HepG2 (cell line): Measurements from ENCODE around the gene MTNR1A. TPM values are rescaled to one million over a fixed set of nuclear protein-coding genes. Genes with fewer than 3 reads are reported as not detected.

Source experiments
- ATAC-seq: fragments of 200-7000 bp; cut with Tn5 transposase; 3 replicates; pipeline ENCODE4 v1.9.1; 2020; ENCODE audit warnings: mild to moderate bottlenecking, moderate library complexity
- BruUV-seq: library from RNA; stranded (reverse); fragments of 400-500 nt; replicated peaks from 2 replicates; lab custom pipeline; 2021; lab: Mats Ljungman, UMichigan
- CTCF ChIA-PET: fragments of 300-600 bp; formaldehyde crosslinking; extraction: SDS; loops from one replicate; lab custom pipeline; 2021; ENCODE audit warnings: low total read pairs, inconsistent platforms, low intra/inter-chr PET ratio; lab: Yijun Ruan, JAX
- POLR2A ChIA-PET: fragments of 350-600 bp; sonication (Branson Sonifier 250); formaldehyde crosslinking; loops from one replicate; lab custom pipeline; 2020; ENCODE audit warnings: antibody characterized with exemption, inconsistent platforms; lab: Yijun Ruan, JAX
- DNase-seq: peaks from one replicate; pipeline ENCODE4 v3.0.0-alpha.2; 2015; ENCODE audit warnings: low spot score
- FAIRE-seq: peaks from 3 replicates; lab custom pipeline; 2011; peaks lifted over from hg19 to GRCh38; lab: Jason Lieb, UNC
- H2AFZ ChIP-seq: one replicate; pipeline ENCODE4 v1.6.1; 2011; ENCODE audit warnings: low read length, inconsistent platforms
- H3K27ac ChIP-seq: fragments of 300-600 bp; 3 replicates; pipeline ENCODE4 v1.8.0; 2011; ENCODE audit warnings: mixed run types, mild to moderate bottlenecking, mixed read lengths, low read length, inconsistent platforms; ENCODE audit not compliant: insufficient read depth; ENCODE audit errors: extremely low read length
- H3K27me3 ChIP-seq, 2 experiments: fragments of 200-600 bp in 1 of 2; 2 replicates in 1 of 2; 3 replicates in 1 of 2; pipeline versions ENCODE4 v1.6.0 to v1.8.0; 2011; ENCODE audit warnings: low read length in 2 of 2, mild to moderate bottlenecking in 2 of 2, moderate library complexity in 2 of 2, inconsistent platforms in 1 of 2; ENCODE audit not compliant: insufficient read depth in 2 of 2, control insufficient read depth in 1 of 2
- H3K36me3 ChIP-seq, 2 experiments: fragments of 200-600 bp in 1 of 2; replicated peaks in 1 of 2; 2 replicates in 1 of 2; 3 replicates in 1 of 2; pipeline versions ENCODE4 v1.5.1 to v1.8.0; 2011; ENCODE audit warnings: low read length in 2 of 2, inconsistent platforms in 1 of 2; ENCODE audit not compliant: insufficient read depth in 2 of 2, control insufficient read depth in 1 of 2
- H3K4me1 ChIP-seq: 2 replicates; pipeline ENCODE4 v1.5.1; 2012; ENCODE audit warnings: low read length, inconsistent platforms; ENCODE audit not compliant: insufficient read depth
- H3K4me2 ChIP-seq: 2 replicates; pipeline ENCODE4 v1.6.0; 2011; ENCODE audit warnings: low read depth, low read length, inconsistent platforms
- H3K4me3 ChIP-seq, 3 experiments: fragments of 200-600 bp in 1 of 3; sonication (generic), shearing (Covaris generic) in 1 of 3; replicated peaks in 1 of 3; 2 replicates each; pipeline ENCODE4 v1.5.1; 2011 to 2016; ENCODE audit warnings: low read length in 3 of 3, inconsistent platforms in 2 of 3, low read depth in 2 of 3, mild to moderate bottlenecking in 2 of 3, control low read depth in 1 of 3, mixed read lengths in 1 of 3; ENCODE audit not compliant: insufficient read depth in 1 of 3
- H3K79me2 ChIP-seq: one replicate; pipeline ENCODE4 v1.6.1; 2011; ENCODE audit warnings: low read length, inconsistent platforms; ENCODE audit not compliant: insufficient read depth
- H3K9ac ChIP-seq: 2 replicates; pipeline ENCODE4 v1.6.0; 2011; ENCODE audit warnings: mild to moderate bottlenecking, low read depth, low read length, inconsistent platforms; ENCODE audit not compliant: insufficient read depth
- H3K9me3 ChIP-seq: 2 replicates; pipeline ENCODE4 v1.5.1; 2012; ENCODE audit warnings: mild to moderate bottlenecking, low read length
- H4K20me1 ChIP-seq: 2 replicates; pipeline ENCODE4 v1.6.0; 2011; ENCODE audit warnings: inconsistent platforms, mild to moderate bottlenecking, low read length, moderate library complexity; ENCODE audit not compliant: insufficient read depth
- HNF4A ChIP-seq: sonication (generic); formaldehyde crosslinking; IDR thresholded peaks from 2 replicates; pipeline ENCODE4 v1.4.0; 2020; ENCODE audit warnings: missing genetic modification reagents
- HNRNPUL1 ChIP-seq: fragments of 200-400 bp; formaldehyde crosslinking; IDR thresholded peaks from 2 replicates; pipeline ENCODE4 v1.6.1; 2017; ENCODE audit warnings: low read depth, mild to moderate bottlenecking, low read length, moderate library complexity
- PAX8 ChIP-seq: sonication (generic); formaldehyde crosslinking; IDR thresholded peaks from 2 replicates; pipeline ENCODE4 v1.8.0; 2022; ENCODE audit warnings: mild to moderate bottlenecking, missing genetic modification reagents, borderline replicate concordance
- SNAPC2 ChIP-seq: sonication (generic); formaldehyde crosslinking; IDR thresholded peaks from 2 replicates; pipeline ENCODE4 v1.8.1; 2022; ENCODE audit warnings: mild to moderate bottlenecking, missing genetic modification reagents
- THAP11 ChIP-seq: IDR thresholded peaks from 2 replicates; pipeline ENCODE4 v1.6.1; 2016; ENCODE audit warnings: missing biosample characterization, missing genetic modification reagents
- ZMYM3 ChIP-seq: sonication (generic); formaldehyde crosslinking; IDR thresholded peaks from 2 replicates; pipeline ENCODE4 v1.5.1; 2020; ENCODE audit warnings: mild to moderate bottlenecking, missing genetic modification reagents
- ZNF138 ChIP-seq: sonication (generic); formaldehyde crosslinking; IDR thresholded peaks from 2 replicates; pipeline ENCODE4 v1.5.0; 2020; ENCODE audit warnings: mild to moderate bottlenecking, low read depth, missing genetic modification reagents
- ZNF564 ChIP-seq: sonication (generic); formaldehyde crosslinking; IDR thresholded peaks from 2 replicates; pipeline ENCODE4 v1.8.1; 2023; ENCODE audit warnings: mild to moderate bottlenecking, missing genetic modification reagents
- ZNF839 ChIP-seq: sonication (generic); formaldehyde crosslinking; IDR thresholded peaks from 2 replicates; pipeline ENCODE4 v1.4.0; 2020; ENCODE audit warnings: missing genetic modification reagents, mild to moderate bottlenecking, borderline replicate concordance
- ZSCAN25 ChIP-seq: sonication (generic); formaldehyde crosslinking; IDR thresholded peaks from 2 replicates; pipeline ENCODE4 v1.8.0; 2022; ENCODE audit warnings: mild to moderate bottlenecking, missing genetic modification reagents
- ZSCAN5A ChIP-seq: sonication (generic); formaldehyde crosslinking; IDR thresholded peaks from 2 replicates; pipeline ENCODE4 v1.8.0; 2022; ENCODE audit warnings: mild to moderate bottlenecking, missing genetic modification reagents, borderline replicate concordance
- WGBS: methylation state at CpG from one replicate; pipeline ENCODE4 v1.1.6; 2017; ENCODE audit warnings: low lambda C conversion rate; 5-methylcytosine and 5-hydroxymethylcytosine counted together
- in situ Hi-C: cut with HindIII; loops from 2 replicates; pipeline ENCODE4 v1.10.0; 2017; ENCODE audit warnings: low pct_unique_long_range_greater_than_20kb; ENCODE audit not compliant: extremely low pct_ligation_motif_present
- intact Hi-C: fragments of 100-400 bp; cut with micrococcal nuclease; formaldehyde crosslinking; loops from one replicate; pipeline ENCODE4 v1.10.0; 2022; ENCODE audit not compliant: unreplicated experiment
- polyA plus RNA-seq, 8 experiments: library from polyadenylated mRNA; depleted of rRNA in 3 of 8; stranded (reverse) in 7 of 8; unstranded in 1 of 8; fragments of >200 nt; fragmentation: Illumina TruSeq in 4 of 8; extraction: Trizol in 4 of 8; gene quantifications; 2 replicates each; pipeline versions ENCODE4 v1.2.1 to v1.2.3, GENCODE V29; 2011 to 2016; ENCODE audit warnings: low read depth in 4 of 8, missing spikeins in 1 of 8, mixed read lengths in 1 of 8; ENCODE audit not compliant: insufficient read depth in 1 of 8
- total RNA-seq, 5 experiments: library from RNA; depleted of rRNA; stranded (reverse); fragments of >200 nt; fragmentation: Illumina TruSeq; extraction: Trizol; gene quantifications; 2 replicates each; pipeline ENCODE4 v1.2.3, GENCODE V29; 2016; ENCODE audit warnings: low read depth in 1 of 5

Gene MTNR1A
- total and polyA plus RNA-seq, 2 of the 13 experiments (the other 11 are each of a cell fraction or from before 2014, with no cell fraction given), result not detected

DNA sequence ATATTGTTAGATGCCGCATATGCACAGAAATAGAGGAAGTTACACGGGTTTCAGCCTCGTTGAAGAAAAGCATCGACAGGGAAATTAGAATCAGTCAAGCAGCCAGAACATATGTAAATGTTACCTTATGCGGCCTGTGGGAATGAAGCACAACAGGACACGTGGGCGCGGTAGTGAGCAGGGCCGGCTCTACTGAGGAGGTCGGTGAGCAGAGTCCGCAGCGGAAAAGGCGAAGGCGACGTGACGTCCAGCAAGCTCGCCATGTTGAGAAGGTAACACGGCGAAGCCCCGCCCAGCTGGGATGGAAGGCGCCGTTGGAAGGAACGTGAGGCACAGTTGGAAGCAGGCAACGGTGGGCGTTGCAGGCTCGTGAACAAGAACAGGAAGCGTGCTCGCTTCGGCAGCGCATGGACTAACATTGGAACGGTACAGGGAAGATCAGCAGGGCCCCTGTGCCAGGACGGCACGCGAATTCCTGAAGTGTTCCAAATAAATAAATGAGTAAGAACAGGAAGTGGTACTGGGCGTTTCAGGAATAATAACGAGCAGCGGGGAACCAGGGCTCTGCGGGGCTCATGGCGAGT lies 54.6 kb downstream of the MTNR1A start:
- WGBS, result 80% methylated on average over 39 of the region's 39 CpGs
- no peaks in the 10 kb centered on the region for H4K20me1 ChIP-seq
- no peak overlapping the region for H3K4me3 ChIP-seq
- BruUV-seq, result no TSS peak
- H3K79me2 ChIP-seq, result no peaks in the 10 kb centered on the region
- ATAC-seq (no peak), DNase-seq (no peak), FAIRE-seq (no peak)
- no peak overlapping the region for H3K4me2 ChIP-seq
- H3K4me1 ChIP-seq, result no peaks in the 10 kb centered on the region
- no peaks in the 10 kb centered on the region for H3K36me3 ChIP-seq
- CTCF ChIA-PET, result no interaction called here
- intact Hi-C loops (no loop called here), in situ Hi-C loops (no loop called here)
- POLR2A ChIA-PET, result no interaction called here
- H2AFZ ChIP-seq, result no peak overlapping the region
- TF ChIP-seq HNF4A (CRISPR knock-in tag) (no peak), ZNF138 (CRISPR knock-in tag) (no peak), ZNF564 (no peak), ZNF839 (CRISPR knock-in tag) (no peak), HNRNPUL1 (no peak), PAX8 (CRISPR knock-in tag) (no peak), ZSCAN5A (CRISPR knock-in tag) (no peak), THAP11 (CRISPR knock-in tag) (no peak), ZSCAN25 (CRISPR knock-in tag) (no peak), ZMYM3 (CRISPR knock-in tag) (no peak), SNAPC2 (CRISPR knock-in tag) (no peak)
- TF ChIP-seq, all 625 proteins: peak for 0
- Histone ChIP-seq H3K27ac (no peak overlapping the region), H3K27me3 (0 out of 5 replicates have a peak, but pooled peaks cover 0 to under 1% of the 10 kb centered on the region in 2 experiments), H3K9me3 (no peaks in the 10 kb centered on the region), H3K9ac (no peak overlapping the region)
